Osteocyte (in vitro differentiated cells): ENCODE results near the gene MCOLN3. TPM values are rescaled to one million over a fixed set of nuclear protein-coding genes. Genes with fewer than 3 reads are reported as not detected.
"Not testable (repeated sequence)": the region's sequence is repeated elsewhere in the genome, so short reads cannot be mapped to it uniquely, and the experiment has no call there.

Experiments
- DNase-seq: peaks from one replicate; pipeline ENCODE4 v3.0.0; 2021; ENCODE audit warnings: mixed read lengths; ENCODE audit not compliant: unreplicated experiment; ENCODE audit errors: extremely low spot score
- H3K27ac Mint-ChIP-seq: one replicate; pipeline ENCODE4 v1.8.0; 2021; ENCODE audit warnings: mild to moderate bottlenecking, mixed read lengths; ENCODE audit not compliant: unreplicated experiment
- H3K27me3 Mint-ChIP-seq: one replicate; pipeline ENCODE4 v1.8.0; 2021; ENCODE audit warnings: mixed read lengths; ENCODE audit not compliant: unreplicated experiment
- H3K36me3 Mint-ChIP-seq: one replicate; pipeline ENCODE4 v1.8.0; 2021; ENCODE audit warnings: mixed read lengths; ENCODE audit not compliant: unreplicated experiment
- H3K4me1 Mint-ChIP-seq: one replicate; pipeline ENCODE4 v1.8.0; 2021; ENCODE audit warnings: mixed read lengths; ENCODE audit not compliant: unreplicated experiment
- H3K4me3 Mint-ChIP-seq: one replicate; pipeline ENCODE4 v1.8.0; 2021; ENCODE audit warnings: mild to moderate bottlenecking, moderate library complexity, mixed read lengths; ENCODE audit not compliant: unreplicated experiment
- H3K9me3 Mint-ChIP-seq: one replicate; pipeline ENCODE4 v1.8.0; 2021; ENCODE audit warnings: mixed read lengths; ENCODE audit not compliant: unreplicated experiment
- CTCF ChIP-seq: fragments of 200-600 bp; sonication (generic); IDR thresholded peaks from 2 replicates; pipeline ENCODE4 v1.5.0; 2021; ENCODE audit warnings: antibody characterized with exemption, mild to moderate bottlenecking, moderate library complexity
- total RNA-seq: library from RNA; stranded (reverse); gene quantifications from 2 replicates; pipeline ENCODE4 v1.2.1, GENCODE V29; 2021

MCOLN3 gene
- total RNA-seq, 1 donor from 2014 or later: not detected

GRCh38 chr1:84991097-84991920 is 57.0 kb downstream of the MCOLN3 start:
- Mint-ChIP-seq H3K36me3 (no peaks in the 10 kb centered on the region), H3K9me3 (peaks cover 7% of the 10 kb centered on the region), H3K27ac (no peak overlapping the region), H3K4me3 (no peak overlapping the region), H3K27me3 (peaks cover 66% of the 10 kb centered on the region), H3K4me1 (no peaks in the 10 kb centered on the region)
- no peak for TF ChIP-seq CTCF
- no peak for DNase-seq

- DNase-seq: no peak
- no peaks in the 10 kb centered on the region for H3K4me1 Mint-ChIP-seq
- H3K4me3 Mint-ChIP-seq: no peak overlapping the region
- H3K36me3 Mint-ChIP-seq: no peaks in the 10 kb centered on the region
- H3K9me3 Mint-ChIP-seq: peaks cover 6% of the 10 kb centered on the region
- no peak for TF ChIP-seq CTCF
- peaks cover 65% of the 10 kb centered on the region for H3K27me3 Mint-ChIP-seq
- no peak overlapping the region for H3K27ac Mint-ChIP-seq
Measured at GRCh38 chr1:84988588-84988987, 59.7 kb downstream of the MCOLN3 start.

- not testable (repeated sequence) for H3K9me3 Mint-ChIP-seq, DNase-seq, H3K36me3 Mint-ChIP-seq, H3K4me1 Mint-ChIP-seq, H3K27ac Mint-ChIP-seq, H3K4me3 Mint-ChIP-seq
- peaks cover 53% of the 10 kb centered on the region for H3K27me3 Mint-ChIP-seq
Measured at GRCh38 chr1:84986561-84986960, 61.7 kb downstream of the MCOLN3 start.

- no peak overlapping the region for H3K4me3 Mint-ChIP-seq
- H3K36me3 Mint-ChIP-seq: no peaks in the 10 kb centered on the region
- DNase-seq: no peak
- peaks cover 57% of the 10 kb centered on the region for H3K27me3 Mint-ChIP-seq
- TF ChIP-seq CTCF: no peak
- H3K4me1 Mint-ChIP-seq: no peaks in the 10 kb centered on the region
- no peak overlapping the region for H3K27ac Mint-ChIP-seq
- H3K9me3 Mint-ChIP-seq: peaks cover 6% of the 10 kb centered on the region
Measured at GRCh38 chr1:84985365-84985764, 62.9 kb downstream of the MCOLN3 start.

- DNase-seq: no peak
- Mint-ChIP-seq H3K9me3 (peaks cover 24% of the 10 kb centered on the region), H3K27ac (no peak overlapping the region), H3K27me3 (peaks cover 70% of the 10 kb centered on the region), H3K4me3 (no peak overlapping the region), H3K4me1 (no peaks in the 10 kb centered on the region), H3K36me3 (peaks cover 4% of the 10 kb centered on the region)
- no peak for TF ChIP-seq CTCF
Measured at GRCh38 chr1:84982395-84982794, 65.9 kb downstream of the MCOLN3 start.
